Vagina (tissue), 2 donors: ENCODE measurements around the gene POLDIP3. TPM values are rescaled to one million over a fixed set of nuclear protein-coding genes. Genes with fewer than 3 reads are reported as not detected.
"Not testable (repeated sequence)": the region's sequence is repeated elsewhere in the genome, so short reads cannot be mapped to it uniquely, and the experiment has no call there.

Source experiments
- DNase-seq, 2 donors: peaks; one replicate each; pipeline ENCODE4 v3.0.0-alpha.2; 2017; ENCODE audit errors: extremely low spot score in 2 of 2
- H3K27ac ChIP-seq: fragments of 200-600 bp; sonication (generic); one replicate; pipeline ENCODE4 v1.5.1; 2019
- H3K27me3 ChIP-seq: fragments of 200-600 bp; sonication (generic); one replicate; pipeline ENCODE4 v1.5.1; 2019
- H3K36me3 ChIP-seq, 2 donors: fragments of 200-600 bp; sonication (generic); one replicate each; pipeline ENCODE4 v1.5.1; 2017 to 2019
- H3K4me1 ChIP-seq: fragments of 200-600 bp; sonication (generic); one replicate; pipeline ENCODE4 v1.5.1; 2019
- H3K4me3 ChIP-seq, 2 donors: fragments of 200-600 bp; sonication (generic); 1 replicate in 1 of 2; 2 replicates in 1 of 2; pipeline ENCODE4 v1.5.1; 2016 to 2019
- H3K9me3 ChIP-seq: fragments of 200-600 bp; sonication (generic); one replicate; pipeline ENCODE4 v1.5.1; 2019
- POLR2A ChIP-seq, 2 donors: fragments of 450-650 bp; IDR thresholded peaks; one replicate each; pipeline ENCODE4 v1.6.1; 2017; ENCODE audit warnings: antibody characterized with exemption in 2 of 2, mild to moderate bottlenecking in 2 of 2, moderate library complexity in 2 of 2
- POLR2AphosphoS5 ChIP-seq, 2 donors: sonication (generic); formaldehyde crosslinking; IDR thresholded peaks; one replicate each; pipeline ENCODE4 v1.9.0; 2017; ENCODE audit warnings: antibody characterized with exemption in 2 of 2, mild to moderate bottlenecking in 2 of 2, low read depth in 1 of 2; ENCODE audit not compliant: insufficient read depth in 1 of 2
- intact Hi-C: fragments of 100-400 bp; cut with DNase I; formaldehyde crosslinking; loops from one replicate; pipeline ENCODE4 v1.15.1; 2023
- total RNA-seq: library from RNA; depleted of rRNA; stranded (reverse); fragments of >200 nt; gene quantifications from one replicate; pipeline ENCODE4 v1.2.3, GENCODE V29; 2016
- TF ChIP-seq, protein P1 (sequence below), 3 experiments: fragments of 450-650 bp in 2 of 3; fragments of 200-600 bp in 1 of 3; sonication (generic) in 1 of 3; IDR thresholded peaks; one replicate each; pipeline ENCODE4 v1.5.1; 2017 to 2019; ENCODE audit warnings: antibody characterized with exemption in 3 of 3, mild to moderate bottlenecking in 2 of 3, moderate library complexity in 2 of 3

The POLDIP3 gene
- total RNA-seq, 1 donor from 2014 or later: 34.9 TPM

DNA sequence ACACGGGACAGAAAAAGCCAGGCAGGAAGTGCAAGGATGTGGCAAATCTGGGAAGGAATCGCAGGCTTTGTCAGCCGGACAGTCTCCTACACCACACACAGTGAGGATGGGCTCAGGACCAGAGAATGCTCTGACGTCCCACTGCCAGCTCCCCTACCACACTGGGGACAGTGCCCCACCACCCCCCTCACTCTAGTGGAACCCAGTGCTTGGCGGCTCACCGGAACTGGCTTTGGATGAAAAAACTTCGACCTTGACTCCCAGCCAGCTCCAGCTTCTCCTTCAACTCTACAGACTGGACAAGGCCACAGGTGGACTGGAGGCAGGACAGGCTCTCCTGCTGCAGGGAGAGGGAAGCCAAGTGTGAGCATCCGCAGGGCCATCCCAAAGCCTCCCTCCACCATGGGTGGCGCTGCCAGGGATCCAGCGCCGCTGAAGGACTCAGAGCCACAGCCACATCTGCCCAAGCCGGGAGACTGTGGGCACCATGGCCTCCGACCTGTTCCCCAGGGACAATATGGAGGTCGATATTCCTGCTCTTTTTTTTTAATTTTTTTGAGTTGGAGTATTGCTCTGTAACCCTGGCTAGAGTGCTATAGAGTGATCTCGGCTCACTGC lies 37.0 kb downstream of the POLDIP3 start:
- Histone ChIP-seq H3K27ac (no peak overlapping the region), H3K4me3 (no peak overlapping the region), H3K4me1 (peaks cover 17% of the 10 kb centered on the region), H3K36me3 (peaks cover 0 to 16% of the 10 kb centered on the region in 2 donors), H3K27me3 (no peaks in the 10 kb centered on the region), H3K9me3 (no peaks in the 10 kb centered on the region)
- DNase-seq: no peak
- intact Hi-C loops: no loop called here
- TF ChIP-seq POLR2AphosphoS5 (IDR thresholded peaks at IDR 0.05; ENCODE audit: insufficient read depth in 1 of 2, low read depth in 1 of 2) (no peak), POLR2A (IDR thresholded peaks at IDR 0.05) (no peak)
- TF ChIP-seq, protein P1, sequence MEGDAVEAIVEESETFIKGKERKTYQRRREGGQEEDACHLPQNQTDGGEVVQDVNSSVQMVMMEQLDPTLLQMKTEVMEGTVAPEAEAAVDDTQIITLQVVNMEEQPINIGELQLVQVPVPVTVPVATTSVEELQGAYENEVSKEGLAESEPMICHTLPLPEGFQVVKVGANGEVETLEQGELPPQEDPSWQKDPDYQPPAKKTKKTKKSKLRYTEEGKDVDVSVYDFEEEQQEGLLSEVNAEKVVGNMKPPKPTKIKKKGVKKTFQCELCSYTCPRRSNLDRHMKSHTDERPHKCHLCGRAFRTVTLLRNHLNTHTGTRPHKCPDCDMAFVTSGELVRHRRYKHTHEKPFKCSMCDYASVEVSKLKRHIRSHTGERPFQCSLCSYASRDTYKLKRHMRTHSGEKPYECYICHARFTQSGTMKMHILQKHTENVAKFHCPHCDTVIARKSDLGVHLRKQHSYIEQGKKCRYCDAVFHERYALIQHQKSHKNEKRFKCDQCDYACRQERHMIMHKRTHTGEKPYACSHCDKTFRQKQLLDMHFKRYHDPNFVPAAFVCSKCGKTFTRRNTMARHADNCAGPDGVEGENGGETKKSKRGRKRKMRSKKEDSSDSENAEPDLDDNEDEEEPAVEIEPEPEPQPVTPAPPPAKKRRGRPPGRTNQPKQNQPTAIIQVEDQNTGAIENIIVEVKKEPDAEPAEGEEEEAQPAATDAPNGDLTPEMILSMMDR (IDR thresholded peaks at IDR 0.05): no peak

DNA sequence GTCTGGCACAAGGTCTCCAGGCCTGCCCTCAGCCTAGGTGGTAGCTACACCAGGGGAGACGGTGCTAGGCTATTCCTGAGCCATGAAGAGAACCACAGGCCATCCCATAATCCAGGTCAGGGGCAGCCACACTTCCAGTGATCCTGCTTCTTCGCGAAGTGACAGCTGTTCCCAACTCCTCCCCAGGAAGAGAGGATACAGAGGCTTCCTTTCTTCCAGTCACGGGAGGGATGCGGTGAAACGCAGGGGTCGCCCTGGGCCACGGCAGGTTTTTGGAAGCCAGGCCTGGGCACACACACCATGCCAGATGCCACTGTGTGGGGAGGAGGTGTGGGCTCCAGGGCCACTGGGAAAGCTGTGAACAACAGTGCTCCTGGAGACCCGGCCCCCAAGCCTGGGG lies 37.5 kb downstream of the POLDIP3 start:
- H3K27me3 ChIP-seq, DNase-seq, H3K27ac ChIP-seq, H3K9me3 ChIP-seq, H3K4me3 ChIP-seq, intact Hi-C loops: not testable (repeated sequence)
- Histone ChIP-seq H3K36me3 (peaks cover 0 to 20% of the 10 kb centered on the region in 2 donors), H3K4me1 (peaks cover 12% of the 10 kb centered on the region)

GRCh38 chr22:42575996-42576574 lies 38.6 kb downstream of the POLDIP3 start:
- H3K27me3 ChIP-seq, H3K27ac ChIP-seq, H3K4me1 ChIP-seq, DNase-seq, intact Hi-C loops, H3K4me3 ChIP-seq, H3K9me3 ChIP-seq: not testable (repeated sequence)
- H3K36me3 ChIP-seq: peaks cover 0 to 20% of the 10 kb centered on the region in 2 donors

- H3K9me3 ChIP-seq, H3K27ac ChIP-seq, H3K27me3 ChIP-seq, DNase-seq, H3K4me3 ChIP-seq, H3K4me1 ChIP-seq, intact Hi-C loops: not testable (repeated sequence)
- H3K36me3 ChIP-seq: peaks cover 0 to 20% of the 10 kb centered on the region in 2 donors
Measured at GRCh38 chr22:42574468-42574867, 40.2 kb downstream of the POLDIP3 start.

GRCh38 chr22:42574046-42574445 lies 40.6 kb downstream of the POLDIP3 start:
- H3K4me1 ChIP-seq, H3K27ac ChIP-seq, H3K9me3 ChIP-seq, intact Hi-C loops, H3K4me3 ChIP-seq, H3K27me3 ChIP-seq, DNase-seq: not testable (repeated sequence)
- H3K36me3 ChIP-seq: peaks cover 0 to 20% of the 10 kb centered on the region in 2 donors

DNA sequence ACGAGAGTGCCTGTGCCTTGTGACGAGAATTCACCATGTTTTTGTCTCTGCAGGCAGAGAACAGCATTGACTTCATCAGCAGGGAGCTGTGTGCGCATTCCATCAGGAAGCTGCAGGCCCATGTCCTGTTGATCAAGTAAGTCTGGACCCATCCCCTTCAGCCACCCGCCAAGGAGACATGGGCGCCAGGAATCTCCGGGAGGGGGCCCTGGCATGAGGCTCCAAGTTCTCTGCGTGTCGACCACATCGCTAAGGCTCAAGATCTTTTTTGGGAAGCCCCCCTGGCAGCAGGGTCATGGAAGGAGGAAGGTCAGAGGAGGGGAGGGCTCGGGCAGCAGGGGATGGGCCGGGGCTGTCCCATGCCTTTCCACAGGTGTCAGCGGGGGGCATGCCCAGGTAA lies 43.6 kb downstream of the POLDIP3 start:
- H3K36me3 ChIP-seq: peaks cover 0 to 10% of the 10 kb centered on the region in 2 donors
- H3K9me3 ChIP-seq, H3K27ac ChIP-seq: not testable (repeated sequence)

GRCh38 chr22:42570580-42570979 lies 44.1 kb downstream of the POLDIP3 start:
- H3K4me3 ChIP-seq, intact Hi-C loops, H3K4me1 ChIP-seq, DNase-seq, H3K9me3 ChIP-seq, H3K27me3 ChIP-seq, H3K27ac ChIP-seq: not testable (repeated sequence)
- peaks cover 0 to 10% of the 10 kb centered on the region in 2 donors for H3K36me3 ChIP-seq

More for the DNA sequence above, 43.6 kb downstream of the POLDIP3 start:
- H3K27me3 ChIP-seq, H3K4me3 ChIP-seq, H3K4me1 ChIP-seq, DNase-seq, intact Hi-C loops: not testable (repeated sequence)

DNA sequence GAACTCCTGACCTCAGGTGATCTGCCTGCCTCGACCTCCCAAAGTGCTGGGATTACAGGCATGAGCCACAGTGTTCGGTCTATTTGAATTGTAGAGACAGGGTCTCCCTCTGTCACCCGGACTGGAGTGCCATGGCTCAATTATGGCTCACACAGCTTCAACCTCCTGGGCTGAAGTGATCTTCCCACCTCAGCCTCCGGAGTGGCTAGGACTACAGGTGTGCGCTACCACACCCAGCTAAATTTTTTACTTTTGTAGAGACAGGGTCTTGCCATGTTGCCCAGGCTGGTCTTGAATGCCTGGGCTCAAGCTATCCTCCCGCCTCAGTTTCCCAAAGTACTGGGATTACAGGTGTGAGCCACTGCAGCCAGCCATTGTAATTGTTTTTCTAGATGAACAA lies 46.7 kb downstream of the POLDIP3 start:
- H3K27me3 ChIP-seq, H3K4me3 ChIP-seq, H3K9me3 ChIP-seq, H3K36me3 ChIP-seq, DNase-seq, H3K4me1 ChIP-seq, H3K27ac ChIP-seq, intact Hi-C loops: not testable (repeated sequence)

GRCh38 chr22:42565956-42566355 lies 48.7 kb downstream of the POLDIP3 start:
- no peaks in the 10 kb centered on the region for H3K27me3 ChIP-seq
- H3K36me3 ChIP-seq: no peaks in the 10 kb centered on the region
- no peak overlapping the region for H3K4me3 ChIP-seq
- no peak for DNase-seq
- H3K4me1 ChIP-seq: peaks cover 12% of the 10 kb centered on the region
- H3K27ac ChIP-seq: no peak overlapping the region
- intact Hi-C loops: no loop called here
- no peaks in the 10 kb centered on the region for H3K9me3 ChIP-seq
- TF ChIP-seq POLR2AphosphoS5 (IDR thresholded peaks at IDR 0.05; ENCODE audit: insufficient read depth in 1 of 2, low read depth in 1 of 2) (no peak), POLR2A (IDR thresholded peaks at IDR 0.05) (no peak)
